Myocyte (in vitro differentiated cells): ENCODE data around the gene DMXL1. TPM values are rescaled to one million over a fixed set of nuclear protein-coding genes. Genes with fewer than 3 reads are reported as not detected.
"Not testable (repeated sequence)": the region's sequence is repeated elsewhere in the genome, so short reads cannot be mapped to it uniquely, and the experiment has no call there.

Experiments
- DNase-seq: peaks from one replicate; pipeline ENCODE4 v3.0.0-alpha.2; 2012; ENCODE audit warnings: low read depth
- total RNA-seq: library from RNA; depleted of rRNA; stranded (reverse); fragments of >200 nt; gene quantifications from 2 replicates; pipeline ENCODE4 v1.2.3, GENCODE V29; 2014

DMXL1 gene
- total RNA-seq, 1 donor from 2014 or later: 27.9 TPM

- DNase-seq: no peak
Measured at GRCh38 chr5:119123280-119123679, 52.4 kb downstream of the DMXL1 start.

- no peak for DNase-seq
Measured at GRCh38 chr5:119129770-119130169, 58.9 kb downstream of the DMXL1 start.

GRCh38 chr5:119131530-119132304 is 60.8 kb downstream of the DMXL1 start:
- no peak for DNase-seq

GRCh38 chr5:119135743-119136142 is 64.9 kb downstream of the DMXL1 start:
- DNase-seq: not testable (repeated sequence)

- no peak for DNase-seq
Measured at GRCh38 chr5:119136666-119137318, 65.9 kb downstream of the DMXL1 start.

GRCh38 chr5:119153629-119154028 is 82.7 kb downstream of the DMXL1 start:
- no peak for DNase-seq

GRCh38 chr5:119158144-119158543 is 87.3 kb downstream of the DMXL1 start:
- DNase-seq: no peak

GRCh38 chr5:119161430-119161829 is 90.5 kb downstream of the DMXL1 start:
- no peak for DNase-seq

GRCh38 chr5:119166026-119166425 is 95.1 kb downstream of the DMXL1 start:
- no peak for DNase-seq

GRCh38 chr5:119168401-119168800 is 97.5 kb downstream of the DMXL1 start:
- DNase-seq: no peak

GRCh38 chr5:119171686-119172085 is 100.8 kb downstream of the DMXL1 start:
- no peak for DNase-seq

GRCh38 chr5:119174578-119175163 is 103.8 kb downstream of the DMXL1 start:
- no peak for DNase-seq

- DNase-seq: no peak
Measured at GRCh38 chr5:119176785-119177184, 105.9 kb downstream of the DMXL1 start.

GRCh38 chr5:119177226-119177625 is 106.3 kb downstream of the DMXL1 start:
- DNase-seq: no peak

GRCh38 chr5:119178435-119178834 is 107.5 kb downstream of the DMXL1 start:
- DNase-seq: no peak

GRCh38 chr5:119179857-119180641 is 109.2 kb downstream of the DMXL1 start:
- DNase-seq: peak; percentile 3

- peak; percentile 3 for DNase-seq
Measured at GRCh38 chr5:119185512-119185911, 114.6 kb downstream of the DMXL1 start.

GRCh38 chr5:119187776-119188529 is 117.1 kb downstream of the DMXL1 start:
- no peak for DNase-seq

- no peak for DNase-seq
Measured at GRCh38 chr5:119190470-119191095, 119.7 kb downstream of the DMXL1 start.

GRCh38 chr5:119191944-119192343 is 121.1 kb downstream of the DMXL1 start:
- DNase-seq: no peak
